CD4-positive, alpha-beta T cell treated with Interleukin-15 for 4 hours (primary cell): ENCODE results near the gene ZNF329.

Source experiments
- DNase-seq: peaks from one replicate; pipeline ENCODE4 v3.0.0-alpha.2; 2020; ENCODE audit warnings: low spot score

The ZNF329 gene

GRCh38 chr19:58118979-58119733 lies 31.4 kb downstream of the ZNF329 start:
- DNase-seq: no peak

- no peak for DNase-seq
Measured at GRCh38 chr19:58117841-58118575, 32.6 kb downstream of the ZNF329 start.

DNA sequence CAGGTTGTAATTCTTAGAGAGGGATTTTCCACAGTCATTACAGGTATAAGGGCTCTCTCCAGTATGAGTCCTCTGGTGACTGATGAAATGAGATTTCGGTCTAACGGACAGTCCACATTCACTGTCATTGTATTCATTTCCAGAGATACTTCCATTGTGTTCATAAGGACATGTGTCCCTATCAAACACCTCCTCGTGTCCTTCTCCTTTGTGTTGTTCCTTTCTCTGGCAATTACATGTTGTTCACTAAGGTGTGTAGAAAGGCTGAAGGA lies 42.1 kb downstream of the ZNF329 start:
- no peak for DNase-seq

GRCh38 chr19:58107778-58108545 lies 42.6 kb downstream of the ZNF329 start:
- no peak for DNase-seq

- no peak for DNase-seq
Measured at GRCh38 chr19:58098682-58098998, 51.9 kb downstream of the ZNF329 start.

GRCh38 chr19:58097781-58098681 lies 52.6 kb downstream of the ZNF329 start, which contains the start of gene ZSCAN18:
TSS of gene ZSCAN18 (minus strand) at chr19:58098231. CDS start at chr19:58090267, 7,964 bp downstream.
- peak; percentile 97 for DNase-seq

DNA sequence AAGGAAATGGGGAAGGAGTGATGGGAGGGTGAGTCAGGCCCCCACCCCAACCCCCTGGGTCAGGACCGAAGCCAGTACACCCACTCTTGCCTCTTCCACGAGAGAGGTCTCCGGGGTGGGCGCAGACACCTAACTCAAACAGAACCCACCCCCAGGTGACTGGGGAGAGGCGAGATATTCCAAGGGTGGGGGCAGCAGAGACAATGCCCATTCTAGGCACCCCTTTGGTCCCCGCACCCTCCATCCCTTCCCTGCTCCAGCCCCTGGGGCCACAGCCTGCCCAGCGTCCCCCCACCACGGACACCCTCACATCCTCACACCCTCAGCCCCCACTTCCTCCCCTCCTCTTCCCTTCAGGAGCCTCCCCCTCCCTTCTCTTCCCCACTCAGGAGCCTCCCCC lies 53.2 kb downstream of the ZNF329 start:
- no peak for DNase-seq

DNA sequence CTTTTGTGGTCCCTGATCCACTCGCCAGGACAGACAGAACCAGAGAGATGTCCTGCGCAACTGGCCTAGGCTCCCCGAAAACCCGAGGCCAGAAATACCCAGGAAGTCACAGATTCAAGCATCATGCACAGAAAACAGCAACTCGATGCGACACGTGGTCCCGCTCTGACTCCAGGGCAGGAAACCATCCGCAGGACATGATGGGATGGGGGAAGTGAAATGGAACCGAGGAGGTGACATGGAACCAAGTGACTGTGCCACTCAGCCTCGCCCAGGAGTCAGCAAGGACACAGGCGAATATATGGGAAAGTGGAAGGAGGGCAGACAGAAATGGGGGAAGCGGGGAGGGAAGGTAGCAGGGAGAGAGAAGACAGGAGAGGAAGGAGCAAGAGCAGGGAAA lies 53.7 kb downstream of the ZNF329 start:
- DNase-seq: no peak

DNA sequence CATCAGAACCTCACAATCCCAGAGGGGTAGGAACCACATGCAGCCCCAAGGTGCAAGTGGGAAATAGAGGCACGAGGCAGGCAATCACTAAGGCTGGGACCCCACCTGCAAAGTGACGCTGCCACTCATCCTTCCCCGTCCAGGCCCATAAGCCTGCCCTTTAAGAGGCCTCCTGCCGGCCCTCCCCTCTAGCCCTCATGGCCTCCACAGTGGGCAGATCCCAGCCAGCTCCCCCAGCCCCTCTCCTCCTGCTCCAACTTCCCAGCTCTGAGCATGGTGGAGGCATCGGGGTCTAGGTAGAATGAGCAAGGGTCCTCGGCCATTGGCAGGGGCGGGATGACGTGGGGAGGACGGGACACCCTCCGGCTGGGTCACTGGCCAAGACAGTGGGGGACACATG lies 55.3 kb downstream of the ZNF329 start:
- DNase-seq: no peak

DNA sequence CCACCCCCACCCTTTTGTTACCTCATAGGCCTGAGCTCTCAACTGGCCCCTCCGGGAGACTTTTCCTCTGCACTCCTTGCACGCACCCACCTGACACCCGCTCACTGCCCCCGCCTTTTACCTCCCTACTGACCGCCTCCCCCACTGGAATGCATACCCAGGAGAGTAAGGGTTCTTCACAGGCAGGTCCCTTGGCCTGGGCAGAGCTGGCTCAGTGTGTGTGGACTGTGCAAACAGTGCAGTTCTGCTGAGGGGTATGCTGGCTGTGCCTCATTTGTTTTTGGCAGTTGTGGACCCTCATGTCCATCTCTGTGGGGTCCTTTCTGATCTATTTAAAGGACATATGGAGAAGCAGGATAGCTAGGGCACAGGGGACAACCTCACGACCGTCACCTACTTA lies 57.5 kb downstream of the ZNF329 start:
- DNase-seq: no peak

DNA sequence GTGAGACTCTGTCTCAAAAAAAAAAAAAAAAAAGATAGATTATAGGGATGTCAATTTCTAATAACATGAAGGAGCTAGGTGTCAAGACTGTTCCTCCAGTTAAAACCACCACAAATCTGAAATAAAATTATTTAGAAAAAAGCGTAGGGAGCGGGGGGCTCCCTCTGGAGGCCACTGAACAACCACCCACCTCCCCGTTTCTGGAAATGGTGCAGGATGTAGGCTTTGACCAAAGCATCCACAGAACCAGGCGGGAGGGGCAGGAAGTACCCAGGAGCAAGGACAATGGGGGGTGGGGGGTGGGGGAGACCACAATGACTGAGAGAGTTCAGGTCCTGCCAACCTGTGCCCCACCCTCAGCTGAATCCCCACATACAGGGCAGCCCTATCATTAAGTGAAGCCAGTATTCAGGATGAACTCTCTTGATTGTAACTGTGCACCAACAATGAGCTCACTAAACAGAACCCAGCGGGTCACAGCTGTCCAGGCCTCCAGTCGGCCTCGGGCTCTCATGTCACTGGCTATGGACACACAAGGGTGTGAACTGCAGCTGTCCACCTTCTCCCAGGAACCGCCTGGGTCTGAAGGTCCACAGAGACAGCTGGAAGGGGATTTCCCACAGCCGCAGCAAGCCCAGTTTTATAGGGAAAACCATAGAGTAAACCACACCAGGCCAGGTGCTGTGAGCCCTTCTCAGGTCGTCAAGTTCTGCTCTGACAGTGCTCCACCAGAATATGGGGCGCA lies 59.2 kb downstream of the ZNF329 start:
- DNase-seq: no peak

DNA sequence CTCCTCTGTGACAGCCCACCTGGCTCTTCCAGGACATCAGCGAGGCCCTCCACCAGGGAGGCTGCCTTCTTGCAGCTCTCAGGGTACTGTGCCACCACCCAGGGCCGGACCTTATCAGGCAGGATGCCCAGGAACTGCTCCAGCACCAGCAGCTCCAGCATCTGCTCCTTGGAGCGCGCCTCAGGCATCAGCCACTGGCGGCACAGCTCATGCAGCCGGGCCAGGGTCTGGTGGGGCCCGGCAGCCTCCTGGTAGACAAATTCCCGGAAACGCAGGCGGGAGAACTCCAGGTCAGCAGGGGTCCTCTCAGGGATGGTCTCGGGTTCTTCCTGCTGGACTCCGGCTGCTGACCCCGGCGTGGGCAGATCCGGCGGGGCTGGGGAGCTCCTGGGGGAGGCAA lies 60.7 kb downstream of the ZNF329 start:
- no peak for DNase-seq

DNA sequence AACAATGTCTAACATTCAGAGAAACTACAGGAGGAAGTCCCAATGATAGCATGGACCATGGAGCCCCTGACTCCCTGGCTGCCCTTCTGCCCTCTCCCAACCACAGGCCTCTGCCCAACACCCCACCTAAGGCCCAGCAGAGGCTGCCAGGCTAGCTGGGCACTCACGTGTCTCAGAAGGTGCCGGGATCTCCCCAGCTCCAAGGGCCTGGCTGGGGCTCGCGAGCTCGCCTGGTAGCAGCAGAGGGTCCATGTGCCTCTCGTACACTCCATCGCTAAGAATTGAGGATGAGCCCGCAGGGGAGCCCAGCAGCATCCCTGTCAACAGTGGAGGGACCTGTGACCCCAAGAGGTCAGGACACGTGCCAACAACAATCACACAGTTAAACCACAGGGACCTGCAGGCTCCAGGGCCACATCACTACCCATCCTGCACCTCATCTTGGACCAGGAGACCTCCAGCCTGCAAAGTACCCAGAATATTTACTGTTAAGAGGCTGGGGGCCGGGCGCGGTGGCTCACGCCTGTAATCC lies 62.0 kb downstream of the ZNF329 start:
- DNase-seq: no peak

DNA sequence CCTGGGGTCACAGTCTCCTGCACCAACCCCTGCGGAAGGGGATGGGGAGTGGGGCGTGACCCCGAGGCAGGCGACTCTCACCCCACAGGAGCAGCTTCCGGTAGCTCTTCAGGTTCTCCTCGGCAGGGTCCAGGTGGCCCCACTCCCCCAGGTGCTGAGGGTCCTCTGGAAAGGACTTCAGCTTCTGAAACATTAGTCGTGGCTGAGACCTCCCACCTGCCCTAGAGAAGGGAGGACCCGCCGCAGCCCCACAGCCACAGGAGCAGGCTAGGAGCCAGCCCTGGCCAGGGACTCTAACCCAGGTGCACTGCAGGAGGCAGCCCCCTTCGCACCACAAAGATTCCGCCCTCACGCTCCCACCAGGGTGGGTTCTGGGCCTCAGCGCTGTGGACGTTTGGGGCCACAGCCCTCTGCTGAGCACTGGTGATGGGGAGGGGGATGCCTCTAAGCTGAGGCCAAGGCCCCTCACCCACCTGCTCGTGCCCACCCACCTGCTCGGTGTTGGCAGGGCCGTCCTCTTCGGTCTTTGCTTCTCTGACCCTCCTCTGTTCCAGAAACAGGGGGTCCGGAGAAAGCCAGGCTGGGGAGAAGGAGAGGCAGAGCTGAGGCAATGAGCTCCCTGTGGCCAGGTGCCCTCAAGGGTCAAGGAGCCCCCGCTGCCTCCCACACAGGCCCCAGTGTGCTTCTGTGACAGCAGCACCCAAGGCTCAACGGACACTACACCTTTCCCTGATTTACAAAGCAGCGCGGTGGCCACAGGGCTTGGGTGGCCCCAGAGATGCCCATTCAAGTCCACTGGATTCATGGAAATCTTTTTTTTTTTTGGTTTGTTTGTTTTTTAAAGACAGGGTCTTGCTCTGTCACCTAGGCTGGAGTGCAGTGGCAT lies 63.5 kb downstream of the ZNF329 start:
- DNase-seq: no peak

DNA sequence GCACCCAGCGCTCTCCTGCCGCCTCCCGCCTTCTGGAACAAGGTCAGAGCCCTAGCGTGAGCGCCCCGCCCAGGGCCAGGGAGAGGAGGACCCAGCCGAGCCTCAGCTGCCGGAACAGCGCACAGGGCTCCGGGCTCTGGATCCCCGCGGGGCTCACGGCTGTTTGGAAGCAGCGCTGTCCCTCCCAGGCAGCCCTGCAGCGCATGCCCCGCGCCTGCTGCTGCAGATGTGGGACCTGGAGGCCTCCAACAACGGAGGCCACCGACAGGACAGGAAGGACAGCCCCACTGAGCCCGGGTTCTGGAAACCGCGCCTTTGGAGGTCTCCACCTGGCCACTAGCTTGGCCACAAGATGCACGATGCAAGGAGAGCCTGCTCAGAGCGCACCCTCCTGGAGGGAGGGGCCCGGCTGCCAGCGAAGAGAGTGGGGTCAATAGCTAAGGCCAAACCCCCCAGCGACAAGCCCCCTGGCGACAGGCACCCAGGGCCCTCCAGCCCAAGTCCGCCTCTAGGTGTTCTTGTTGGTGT lies 65.2 kb downstream of the ZNF329 start:
- DNase-seq: no peak

DNA sequence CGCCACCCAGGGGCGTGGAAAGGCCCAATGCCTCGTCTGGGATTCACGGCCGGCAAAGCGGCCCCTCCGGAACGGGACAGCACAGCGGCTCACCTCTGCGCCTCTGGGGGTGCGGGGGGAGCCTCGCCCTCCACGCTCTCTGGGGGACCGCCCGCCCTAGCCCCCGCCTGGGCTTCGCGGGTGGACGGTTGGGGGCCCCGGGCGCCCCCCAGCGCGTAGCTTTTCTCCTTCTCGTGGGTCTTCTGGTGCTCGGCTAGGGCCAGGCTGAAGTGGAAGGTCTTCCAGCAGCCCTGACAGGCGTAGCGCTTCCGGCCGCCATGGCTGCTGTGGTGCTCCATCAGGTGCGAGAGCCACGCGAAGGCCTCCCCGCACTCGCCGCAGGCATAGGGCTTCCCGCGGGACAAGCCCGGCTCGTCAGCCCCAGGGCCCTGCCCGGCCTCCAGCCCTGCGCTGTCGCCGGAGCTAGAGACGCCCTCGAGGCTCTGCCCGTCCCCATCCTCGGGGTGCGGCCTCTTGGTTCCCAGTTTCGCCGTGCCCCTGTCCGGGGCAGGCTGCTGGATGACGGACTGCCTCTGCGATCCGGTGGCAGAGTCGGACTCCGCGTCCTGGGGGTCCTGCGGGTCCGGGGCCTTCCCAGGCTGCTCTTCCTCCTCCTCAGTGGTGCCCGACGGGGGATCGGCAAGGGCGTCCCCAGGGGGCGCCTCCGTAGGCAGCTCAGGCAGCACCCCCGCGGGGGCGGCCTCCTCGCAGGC lies 65.8 kb downstream of the ZNF329 start:
- DNase-seq: no peak

DNA sequence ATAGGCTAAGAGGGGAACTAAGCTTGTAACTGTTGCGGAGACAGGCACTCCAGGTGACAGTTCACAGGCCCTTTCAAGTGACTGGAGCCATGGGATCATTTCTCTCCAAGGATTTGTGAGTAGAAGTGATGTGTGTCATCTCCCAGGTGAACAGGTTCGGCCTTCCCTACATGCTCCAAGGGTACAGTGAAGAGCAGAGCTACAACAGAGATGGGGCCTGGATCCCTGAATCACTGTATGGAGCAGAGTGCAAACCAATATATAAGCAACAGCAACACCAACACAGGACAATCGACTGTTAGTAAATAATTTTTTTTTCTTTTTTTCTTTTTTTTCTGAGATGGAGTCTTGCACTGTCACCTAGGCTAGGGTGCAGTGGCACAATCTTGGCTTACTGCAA lies 67.6 kb downstream of the ZNF329 start:
- DNase-seq: no peak

- DNase-seq: no peak
Measured at GRCh38 chr19:58079792-58080191, 70.8 kb downstream of the ZNF329 start.
